HL-60 (cell line): ENCODE results near the gene NPR3.

Source experiments
- DNase-seq, 2 experiments: peaks; one replicate each; pipeline ENCODE4 v3.0.0-alpha.2; 2010 to 2020; ENCODE audit warnings: low read depth in 1 of 2, low spot score in 1 of 2
- H3K27ac ChIP-seq: fragments of 250-450 bp; sonication (Bioruptor Pico); replicated peaks from 2 replicates; pipeline ENCODE4 v1.5.1; 2020; ENCODE audit warnings: mild to moderate bottlenecking, moderate library complexity
- H3K27me3 ChIP-seq: fragments of 250-450 bp; sonication (Bioruptor Pico); 2 replicates; pipeline ENCODE4 v1.5.1; 2021; ENCODE audit warnings: mild to moderate bottlenecking, moderate library complexity; ENCODE audit not compliant: insufficient read depth, poor library complexity, severe bottlenecking
- H3K4me3 ChIP-seq: replicated peaks from 2 replicates; pipeline ENCODE4 v1.5.1; 2011; ENCODE audit warnings: mild to moderate bottlenecking, control low read depth, low read length; ENCODE audit not compliant: insufficient read depth
- GABPA ChIP-seq: IDR thresholded peaks from 2 replicates; pipeline ENCODE4 v1.6.1; 2012; ENCODE audit warnings: low read depth
- POLR2AphosphoS5 ChIP-seq: IDR thresholded peaks from 2 replicates; pipeline ENCODE4 v1.6.1; 2012; ENCODE audit warnings: low read depth
- SPI1 ChIP-seq: IDR thresholded peaks from 2 replicates; pipeline ENCODE4 v1.6.1; 2012; ENCODE audit warnings: low read depth, mild to moderate bottlenecking, borderline replicate concordance
- TF ChIP-seq, protein P1 (sequence below): IDR thresholded peaks from 2 replicates; pipeline ENCODE4 v1.6.1; 2012; ENCODE audit warnings: low read depth; ENCODE audit not compliant: insufficient replicate concordance
- TF ChIP-seq, protein P2 (sequence below): IDR thresholded peaks from one replicate; pipeline ENCODE4 v1.5.1; 2011; ENCODE audit warnings: low read length, control low read depth, inconsistent platforms; ENCODE audit not compliant: insufficient read depth

NPR3 gene

DNA sequence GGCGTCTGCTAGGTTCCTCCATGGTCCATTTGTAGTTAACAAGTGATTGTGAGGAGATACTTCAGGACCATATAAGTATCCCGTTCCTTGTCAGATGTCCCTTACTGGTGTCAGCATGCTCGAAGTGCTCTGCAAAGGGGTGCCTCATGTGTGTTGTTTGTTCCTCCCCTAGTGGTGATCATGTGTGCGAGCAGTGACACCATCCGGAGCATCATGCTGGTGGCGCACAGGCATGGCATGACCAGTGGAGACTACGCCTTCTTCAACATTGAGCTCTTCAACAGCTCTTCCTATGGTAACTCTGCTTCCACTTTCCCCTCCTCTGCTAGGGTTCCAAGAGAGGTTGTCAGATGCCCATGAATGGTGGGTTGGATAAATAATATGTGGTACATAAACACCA lies 13.4 kb downstream of the NPR3 start:
- H3K27me3 ChIP-seq = peaks cover 11% of the 10 kb centered on the region
- no peak overlapping the region for H3K4me3 ChIP-seq
- TF ChIP-seq, protein P1, sequence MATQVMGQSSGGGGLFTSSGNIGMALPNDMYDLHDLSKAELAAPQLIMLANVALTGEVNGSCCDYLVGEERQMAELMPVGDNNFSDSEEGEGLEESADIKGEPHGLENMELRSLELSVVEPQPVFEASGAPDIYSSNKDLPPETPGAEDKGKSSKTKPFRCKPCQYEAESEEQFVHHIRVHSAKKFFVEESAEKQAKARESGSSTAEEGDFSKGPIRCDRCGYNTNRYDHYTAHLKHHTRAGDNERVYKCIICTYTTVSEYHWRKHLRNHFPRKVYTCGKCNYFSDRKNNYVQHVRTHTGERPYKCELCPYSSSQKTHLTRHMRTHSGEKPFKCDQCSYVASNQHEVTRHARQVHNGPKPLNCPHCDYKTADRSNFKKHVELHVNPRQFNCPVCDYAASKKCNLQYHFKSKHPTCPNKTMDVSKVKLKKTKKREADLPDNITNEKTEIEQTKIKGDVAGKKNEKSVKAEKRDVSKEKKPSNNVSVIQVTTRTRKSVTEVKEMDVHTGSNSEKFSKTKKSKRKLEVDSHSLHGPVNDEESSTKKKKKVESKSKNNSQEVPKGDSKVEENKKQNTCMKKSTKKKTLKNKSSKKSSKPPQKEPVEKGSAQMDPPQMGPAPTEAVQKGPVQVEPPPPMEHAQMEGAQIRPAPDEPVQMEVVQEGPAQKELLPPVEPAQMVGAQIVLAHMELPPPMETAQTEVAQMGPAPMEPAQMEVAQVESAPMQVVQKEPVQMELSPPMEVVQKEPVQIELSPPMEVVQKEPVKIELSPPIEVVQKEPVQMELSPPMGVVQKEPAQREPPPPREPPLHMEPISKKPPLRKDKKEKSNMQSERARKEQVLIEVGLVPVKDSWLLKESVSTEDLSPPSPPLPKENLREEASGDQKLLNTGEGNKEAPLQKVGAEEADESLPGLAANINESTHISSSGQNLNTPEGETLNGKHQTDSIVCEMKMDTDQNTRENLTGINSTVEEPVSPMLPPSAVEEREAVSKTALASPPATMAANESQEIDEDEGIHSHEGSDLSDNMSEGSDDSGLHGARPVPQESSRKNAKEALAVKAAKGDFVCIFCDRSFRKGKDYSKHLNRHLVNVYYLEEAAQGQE = no peak
- TF ChIP-seq, protein P2, sequence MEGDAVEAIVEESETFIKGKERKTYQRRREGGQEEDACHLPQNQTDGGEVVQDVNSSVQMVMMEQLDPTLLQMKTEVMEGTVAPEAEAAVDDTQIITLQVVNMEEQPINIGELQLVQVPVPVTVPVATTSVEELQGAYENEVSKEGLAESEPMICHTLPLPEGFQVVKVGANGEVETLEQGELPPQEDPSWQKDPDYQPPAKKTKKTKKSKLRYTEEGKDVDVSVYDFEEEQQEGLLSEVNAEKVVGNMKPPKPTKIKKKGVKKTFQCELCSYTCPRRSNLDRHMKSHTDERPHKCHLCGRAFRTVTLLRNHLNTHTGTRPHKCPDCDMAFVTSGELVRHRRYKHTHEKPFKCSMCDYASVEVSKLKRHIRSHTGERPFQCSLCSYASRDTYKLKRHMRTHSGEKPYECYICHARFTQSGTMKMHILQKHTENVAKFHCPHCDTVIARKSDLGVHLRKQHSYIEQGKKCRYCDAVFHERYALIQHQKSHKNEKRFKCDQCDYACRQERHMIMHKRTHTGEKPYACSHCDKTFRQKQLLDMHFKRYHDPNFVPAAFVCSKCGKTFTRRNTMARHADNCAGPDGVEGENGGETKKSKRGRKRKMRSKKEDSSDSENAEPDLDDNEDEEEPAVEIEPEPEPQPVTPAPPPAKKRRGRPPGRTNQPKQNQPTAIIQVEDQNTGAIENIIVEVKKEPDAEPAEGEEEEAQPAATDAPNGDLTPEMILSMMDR = no peak
- no peak for TF ChIP-seq GABPA
- no peak for TF ChIP-seq POLR2AphosphoS5
- H3K27ac ChIP-seq = no peak overlapping the region
- DNase-seq = no peak

DNA sequence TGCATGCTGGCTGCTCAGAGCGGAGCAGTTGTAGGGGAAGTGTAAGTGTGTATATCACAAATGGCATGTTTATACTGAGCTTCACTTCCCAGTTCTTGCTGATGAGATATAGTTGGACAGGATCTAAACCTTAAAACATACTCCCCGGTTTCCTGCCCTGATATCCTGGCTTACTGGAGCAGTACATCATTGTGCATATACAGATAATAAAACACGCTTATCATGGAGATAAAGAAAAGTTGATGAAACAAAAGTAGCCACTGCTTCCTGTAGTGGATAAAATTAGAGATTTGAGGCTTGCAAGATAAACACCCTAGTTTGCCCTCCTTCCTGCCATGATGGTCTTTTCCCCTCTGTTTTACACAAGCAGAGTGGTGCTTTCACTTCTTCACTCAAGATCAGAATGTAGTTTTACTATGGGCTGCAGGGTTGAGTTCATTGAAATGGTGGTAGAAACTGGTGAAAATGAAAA lies 15.0 kb downstream of the NPR3 start:
- DNase-seq = no peak
- H3K27me3 ChIP-seq = peaks cover 11% of the 10 kb centered on the region
- H3K4me3 ChIP-seq = no peak overlapping the region
- TF ChIP-seq SPI1 = no peak
- TF ChIP-seq, protein P1 = no peak
- no peak for TF ChIP-seq GABPA
- no peak for TF ChIP-seq POLR2AphosphoS5
- TF ChIP-seq, protein P2 = no peak
- no peak overlapping the region for H3K27ac ChIP-seq

DNA sequence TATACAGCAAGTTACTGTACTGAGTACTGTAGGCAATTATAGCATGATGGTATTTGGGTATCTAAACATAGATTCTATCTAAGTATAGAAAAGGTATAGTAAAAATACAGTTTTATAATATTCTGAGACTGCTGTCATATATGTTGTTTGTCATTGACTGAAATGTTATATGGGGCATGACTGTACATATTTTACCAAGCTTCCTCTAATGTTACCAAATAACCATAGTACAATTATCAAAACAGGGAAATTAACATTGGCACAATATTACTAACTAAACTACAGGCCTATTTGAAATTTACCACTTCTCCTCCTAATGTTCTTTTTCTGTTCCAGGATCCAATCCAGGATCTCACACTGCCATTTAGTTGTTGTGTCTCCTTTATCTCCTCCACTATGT lies 18.5 kb downstream of the NPR3 start:
- no peak overlapping the region for H3K4me3 ChIP-seq
- no peak for TF ChIP-seq POLR2AphosphoS5
- TF ChIP-seq, protein P1 = no peak
- TF ChIP-seq, protein P2 = no peak

More for the DNA sequence above, 18.5 kb downstream of the NPR3 start:
- DNase-seq = no peak
- Histone ChIP-seq H3K27ac (no peak overlapping the region), H3K27me3 (peaks cover 9% of the 10 kb centered on the region)
